T-helper 17 cell (primary cell): ENCODE data around the gene ZNF311. TPM values are rescaled to one million over a fixed set of nuclear protein-coding genes. Genes with fewer than 3 reads are reported as not detected.
"Not testable (repeated sequence)": the region's sequence is repeated elsewhere in the genome, so short reads cannot be mapped to it uniquely, and the experiment has no call there.

Experiments
- ATAC-seq: fragments of 150-1000 bp; cut with Tn5 transposase; 2 replicates; pipeline ENCODE4 v1.10.0; 2021; ENCODE audit warnings: mild to moderate bottlenecking, moderate library complexity
- DNase-seq, 3 donors: peaks; one replicate each; pipeline versions ENCODE4 v3.0.0 to v3.0.0-alpha.2; 2020 to 2021
- H3K9me3 ChIP-seq: one replicate; pipeline ENCODE4 v1.7.0; 2013; ENCODE audit warnings: low read length, mild to moderate bottlenecking; ENCODE audit not compliant: control insufficient read depth, poor library complexity, severe bottlenecking
- H3K27ac Mint-ChIP-seq: one replicate; pipeline ENCODE4 v1.8.0; 2022; ENCODE audit warnings: mild to moderate bottlenecking, moderate library complexity, mixed read lengths
- H3K27me3 Mint-ChIP-seq: one replicate; pipeline ENCODE4 v1.8.0; 2022; ENCODE audit warnings: mixed read lengths
- H3K36me3 Mint-ChIP-seq: one replicate; pipeline ENCODE4 v1.8.0; 2022; ENCODE audit warnings: low read depth, mixed read lengths
- H3K4me1 Mint-ChIP-seq: one replicate; pipeline ENCODE4 v1.8.0; 2022; ENCODE audit warnings: mild to moderate bottlenecking, mixed read lengths
- H3K4me3 Mint-ChIP-seq: one replicate; pipeline ENCODE4 v1.8.0; 2022; ENCODE audit warnings: mild to moderate bottlenecking, moderate library complexity, mixed read lengths
- total RNA-seq, 4 donors: library from RNA in 2 of 4; stranded (reverse) in 2 of 4; gene quantifications; one replicate each; pipeline ENCODE4 v1.2.3 and lab custom pipeline; 2022 to 2026

The ZNF311 gene
- total RNA-seq, 2 donors from 2014 or later, result 0.10 to 0.40 TPM

GRCh38 chr6:28957795-28958314 lies 47.3 kb downstream of the ZNF311 start:
- not testable (repeated sequence) for H3K9me3 ChIP-seq, H3K4me3 Mint-ChIP-seq, ATAC-seq, DNase-seq, H3K36me3 Mint-ChIP-seq, H3K27ac Mint-ChIP-seq
- H3K4me1 Mint-ChIP-seq, result peaks cover 11% of the 10 kb centered on the region
- H3K27me3 Mint-ChIP-seq, result peaks cover 30% of the 10 kb centered on the region

- Mint-ChIP-seq H3K36me3 (no peaks in the 10 kb centered on the region), H3K27ac (no peak overlapping the region), H3K27me3 (peaks cover 25% of the 10 kb centered on the region), H3K4me1 (peaks cover 11% of the 10 kb centered on the region), H3K4me3 (no peak overlapping the region)
- no peaks in the 10 kb centered on the region for H3K9me3 ChIP-seq
- no peak for ATAC-seq
- no peak for DNase-seq
Measured at GRCh38 chr6:28956331-28956730, 48.8 kb downstream of the ZNF311 start.

- H3K4me1 Mint-ChIP-seq, result peaks cover 11% of the 10 kb centered on the region
- H3K27me3 Mint-ChIP-seq, result peaks cover 13% of the 10 kb centered on the region
- no peak for DNase-seq
- no peaks in the 10 kb centered on the region for H3K9me3 ChIP-seq
- peak overlapping the region; percentile 82 for H3K4me3 Mint-ChIP-seq
- H3K36me3 Mint-ChIP-seq, result no peaks in the 10 kb centered on the region
- H3K27ac Mint-ChIP-seq, result peak overlapping the region; percentile 81
- no peak for ATAC-seq
Measured at GRCh38 chr6:28953585-28954258, 51.4 kb downstream of the ZNF311 start.

GRCh38 chr6:28953039-28953584 lies 52.0 kb downstream of the ZNF311 start:
- Mint-ChIP-seq H3K4me3 (peak overlapping the region; percentile 82), H3K27me3 (peaks cover 11% of the 10 kb centered on the region), H3K27ac (peak overlapping the region; percentile 81), H3K36me3 (no peaks in the 10 kb centered on the region), H3K4me1 (peaks cover 12% of the 10 kb centered on the region)
- H3K9me3 ChIP-seq, result no peaks in the 10 kb centered on the region
- DNase-seq (peak in 2 of 3 donors; percentile 29 to 43), ATAC-seq (peak; percentile 74)

- not testable (repeated sequence) for DNase-seq, ATAC-seq, H3K27ac Mint-ChIP-seq, H3K4me3 Mint-ChIP-seq, H3K27me3 Mint-ChIP-seq, H3K9me3 ChIP-seq, H3K36me3 Mint-ChIP-seq
- H3K4me1 Mint-ChIP-seq, result peaks cover 13% of the 10 kb centered on the region
Measured at GRCh38 chr6:28949656-28950195, 55.4 kb downstream of the ZNF311 start.

- no peak for DNase-seq
- no peaks in the 10 kb centered on the region for H3K27me3 Mint-ChIP-seq
- ATAC-seq, result no peak
- H3K4me1 Mint-ChIP-seq, result peaks cover 16% of the 10 kb centered on the region
- no peaks in the 10 kb centered on the region for H3K36me3 Mint-ChIP-seq
- H3K9me3 ChIP-seq, result no peaks in the 10 kb centered on the region
- no peak overlapping the region for H3K27ac Mint-ChIP-seq
- H3K4me3 Mint-ChIP-seq, result no peak overlapping the region
Measured at GRCh38 chr6:28948782-28949486, 56.2 kb downstream of the ZNF311 start.

GRCh38 chr6:28947831-28948270 lies 57.3 kb downstream of the ZNF311 start:
- Mint-ChIP-seq H3K4me3 (no peak overlapping the region), H3K27me3 (no peaks in the 10 kb centered on the region), H3K4me1 (peaks cover 18% of the 10 kb centered on the region), H3K27ac (no peak overlapping the region), H3K36me3 (no peaks in the 10 kb centered on the region)
- H3K9me3 ChIP-seq, result no peaks in the 10 kb centered on the region
- no peak for DNase-seq
- ATAC-seq, result no peak

- peaks cover 21% of the 10 kb centered on the region for H3K4me1 Mint-ChIP-seq
Measured at GRCh38 chr6:28947067-28947765, 57.9 kb downstream of the ZNF311 start.

GRCh38 chr6:28945349-28945748 lies 59.8 kb downstream of the ZNF311 start:
- peak overlapping the region; percentile 95 for H3K27ac Mint-ChIP-seq
- no peaks in the 10 kb centered on the region for H3K9me3 ChIP-seq
- DNase-seq (no peak), ATAC-seq (no peak)
- H3K4me3 Mint-ChIP-seq, result no peak overlapping the region
- peaks cover 3% of the 10 kb centered on the region for H3K36me3 Mint-ChIP-seq
- peaks cover 37% of the 10 kb centered on the region for H3K4me1 Mint-ChIP-seq
- no peaks in the 10 kb centered on the region for H3K27me3 Mint-ChIP-seq

More at GRCh38 chr6:28947067-28947765, 57.9 kb downstream of the ZNF311 start:
- H3K27ac Mint-ChIP-seq, result no peak overlapping the region
- no peaks in the 10 kb centered on the region for H3K27me3 Mint-ChIP-seq
- no peak overlapping the region for H3K4me3 Mint-ChIP-seq
- no peak for DNase-seq
- no peaks in the 10 kb centered on the region for H3K9me3 ChIP-seq
- H3K36me3 Mint-ChIP-seq, result no peaks in the 10 kb centered on the region
- ATAC-seq, result no peak

Other genes with a start within 250 kb of the ZNF311 start
- gene TRIM27, start 81.3 kb downstream of the ZNF311 start, total RNA-seq, result 10 to 100 TPM; 21.9 to 22.0 TPM
- not detected for gene OR2W1, start 39.9 kb upstream of the ZNF311 start, total RNA-seq
- not detected for gene OR2B3, start 82.0 kb upstream of the ZNF311 start, total RNA-seq
- gene OR2J1, start 94.2 kb upstream of the ZNF311 start, total RNA-seq, result not detected
- gene OR2J3, start 102.7 kb upstream of the ZNF311 start, total RNA-seq, result not detected
- gene OR2J2, start 165.6 kb upstream of the ZNF311 start, total RNA-seq, result not detected